Measurements from ENCODE around the gene ASB10.

- TF ChIP-seq CTCF (IDR thresholded peaks at IDR 0.05) (no peak), TAF1 (IDR thresholded peaks at IDR 0.05; ENCODE audit: borderline replicate concordance, low read depth, low read length) (no peak), NRF1 (IDR thresholded peaks at IDR 0.05; ENCODE audit: low read depth, low read length) (no peak), RFX5 (IDR thresholded peaks at IDR 0.05; ENCODE audit: low read length) (no peak), RXRA (IDR thresholded peaks at IDR 0.05; ENCODE audit: borderline replicate concordance, low read depth) (no peak), GATA2 (CRISPR knock-in tag; IDR thresholded peaks at IDR 0.05) (no peak), FOSL2 (IDR thresholded peaks at IDR 0.05; ENCODE audit: borderline replicate concordance, low read depth) (no peak), FOXM1 (IDR thresholded peaks at IDR 0.05; ENCODE audit: low read depth) (no peak), EP300 (IDR thresholded peaks at IDR 0.05; ENCODE audit: borderline replicate concordance in 1 of 2, low read depth in 1 of 2, low read length in 1 of 2) (no peak), MXI1 (IDR thresholded peaks at IDR 0.05; ENCODE audit: low read depth, low read length) (no peak), TCF12 (IDR thresholded peaks at IDR 0.05) (no peak), REST (IDR thresholded peaks at IDR 0.05; ENCODE audit: low read depth, low read length) (no peak)
Observed at GRCh38 chr7:151175793-151176311, 11.2 kb downstream of the ASB10 start.
